Inferior parietal cortex (tissue), 1 donor: ENCODE results near the gene SAMD4A.
"Not testable (repeated sequence)": the region's sequence is repeated elsewhere in the genome, so short reads cannot be mapped to it uniquely, and the experiment has no call there.

Experiments
- DNase-seq: peaks from one replicate; pipeline ENCODE4 v3.0.0-alpha.2; 2016; ENCODE audit errors: extremely low spot score

Gene SAMD4A

GRCh38 chr14:54597795-54598443 is 31.0 kb downstream of the SAMD4A start:
- DNase-seq, result no peak

DNA sequence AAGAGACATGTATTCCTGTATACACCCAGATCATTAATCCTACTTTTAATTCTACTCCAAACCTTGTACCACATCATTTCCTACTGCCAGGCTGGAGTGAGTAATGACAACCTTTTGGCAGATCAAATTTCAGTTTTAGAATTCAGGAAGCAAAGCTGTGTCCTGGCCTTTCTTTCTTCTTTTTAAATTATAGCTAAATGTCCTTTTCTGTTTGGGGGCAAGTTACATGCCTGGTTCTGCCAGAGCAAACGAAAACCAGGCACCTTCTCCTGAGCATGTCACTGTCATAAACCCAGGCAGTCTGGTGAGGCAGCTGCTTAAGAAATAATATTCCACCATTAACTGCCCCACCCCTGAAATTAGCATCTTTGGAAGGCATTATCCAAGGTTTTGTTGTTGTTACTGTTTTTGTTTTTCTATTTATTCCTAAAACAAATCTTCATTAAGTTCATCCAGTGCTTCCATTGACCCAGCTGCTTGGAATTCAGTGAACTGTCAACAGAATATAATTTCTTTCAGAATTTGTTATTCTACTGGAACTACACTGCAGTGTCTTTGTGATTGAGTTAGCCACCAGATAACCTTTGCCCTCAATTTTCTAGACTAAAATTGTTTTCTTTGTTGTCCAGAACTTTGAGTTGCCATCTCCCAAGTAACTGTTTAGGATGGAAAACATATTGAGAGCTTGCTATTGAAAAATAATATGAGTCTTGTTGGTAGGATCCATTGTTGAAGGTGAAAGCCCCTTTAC is 33.2 kb downstream of the SAMD4A start:
- DNase-seq, result no peak

- no peak for DNase-seq
Measured at GRCh38 chr14:54600717-54601109, 33.8 kb downstream of the SAMD4A start.

DNA sequence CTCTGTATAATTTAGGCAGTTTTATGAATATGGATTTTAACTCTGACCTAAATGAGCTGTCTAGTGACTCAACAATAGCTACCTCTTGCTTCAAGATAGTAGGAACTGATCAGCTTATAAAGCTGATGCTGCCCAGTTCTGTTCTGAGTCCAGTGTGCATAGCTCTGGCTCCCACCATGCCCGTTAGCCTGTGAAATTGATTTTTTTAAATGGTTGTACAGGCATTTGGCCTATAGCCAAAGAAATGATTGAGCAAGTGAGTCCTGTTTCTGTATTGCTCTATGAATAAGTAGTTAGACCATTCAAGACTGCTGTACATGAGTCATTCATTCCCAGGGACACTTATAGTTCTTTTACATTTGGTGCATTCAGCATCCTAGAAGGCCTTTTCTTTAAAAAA is 36.4 kb downstream of the SAMD4A start:
- DNase-seq, result no peak

GRCh38 chr14:54606178-54606577 is 39.2 kb downstream of the SAMD4A start:
- no peak for DNase-seq

GRCh38 chr14:54606631-54607133 is 39.8 kb downstream of the SAMD4A start:
- no peak for DNase-seq

GRCh38 chr14:54609576-54609975 is 42.6 kb downstream of the SAMD4A start:
- no peak for DNase-seq

DNA sequence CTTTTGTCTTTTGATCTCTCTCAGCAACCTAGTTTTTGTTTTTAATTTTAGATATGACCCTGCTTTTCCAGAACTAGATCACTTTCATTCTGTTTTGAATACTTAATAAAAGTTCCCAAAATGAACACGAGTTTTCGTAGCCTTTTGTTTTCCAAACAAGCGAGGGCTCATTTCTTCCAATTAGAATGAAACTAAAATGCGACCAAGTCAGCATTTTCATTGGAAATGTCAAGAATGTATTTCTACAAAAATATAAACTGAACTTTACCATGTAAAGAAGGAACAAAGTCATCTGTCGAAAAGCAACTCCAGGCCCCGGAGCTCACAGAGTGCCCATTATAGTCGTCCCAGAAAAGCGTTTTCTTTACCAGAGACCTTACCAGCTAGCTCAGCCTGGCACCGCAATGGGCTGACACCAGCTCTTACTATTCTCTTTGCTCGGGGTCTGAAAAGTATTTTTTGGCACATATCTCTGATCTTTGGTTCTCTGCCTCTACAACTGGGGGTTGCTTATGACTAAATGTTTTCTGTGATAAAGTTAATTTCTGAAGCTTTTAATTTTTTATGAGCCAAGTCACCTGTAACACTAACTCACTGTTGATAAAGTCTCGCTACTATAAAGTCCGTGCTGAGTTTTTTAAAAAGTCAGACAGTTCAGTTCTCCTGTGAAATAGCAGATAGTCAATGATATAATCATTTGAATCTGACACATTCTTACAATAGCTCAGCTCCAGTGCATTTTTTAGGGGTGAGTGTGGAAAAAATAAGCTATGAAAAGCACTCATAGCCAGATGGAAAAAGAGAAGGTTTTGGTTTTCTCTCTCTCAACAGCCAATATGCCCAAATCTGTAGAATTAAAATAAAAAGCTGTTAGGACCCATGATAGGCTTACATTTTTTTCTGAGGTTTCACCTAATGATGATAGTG is 43.4 kb downstream of the SAMD4A start:
- no peak for DNase-seq

GRCh38 chr14:54614296-54614695 is 47.4 kb downstream of the SAMD4A start:
- DNase-seq, result no peak

DNA sequence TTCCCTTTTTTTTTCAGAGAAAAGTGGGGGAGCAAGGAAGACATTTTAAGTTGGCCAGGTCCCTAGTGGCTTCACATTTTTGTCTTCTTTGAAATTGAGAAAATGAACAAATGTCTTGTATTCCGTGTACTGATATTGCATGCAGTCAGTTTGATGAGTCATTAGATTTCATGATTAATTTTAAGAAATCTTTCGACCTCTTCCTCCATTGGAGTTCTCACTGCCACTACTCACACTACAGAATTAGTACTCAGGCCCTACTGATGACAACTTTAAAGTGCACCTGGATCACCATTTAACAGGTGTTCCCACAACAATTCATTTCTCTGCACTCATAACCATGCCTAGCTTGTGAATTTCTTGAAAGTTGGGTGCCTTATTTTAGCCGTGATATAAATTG is 50.5 kb downstream of the SAMD4A start:
- DNase-seq, result no peak

- DNase-seq, result no peak
Measured at GRCh38 chr14:54621686-54622085, 54.8 kb downstream of the SAMD4A start.

- DNase-seq, result no peak
Measured at GRCh38 chr14:54622192-54622958, 55.4 kb downstream of the SAMD4A start.

GRCh38 chr14:54623279-54624004 is 56.5 kb downstream of the SAMD4A start:
- no peak for DNase-seq

DNA sequence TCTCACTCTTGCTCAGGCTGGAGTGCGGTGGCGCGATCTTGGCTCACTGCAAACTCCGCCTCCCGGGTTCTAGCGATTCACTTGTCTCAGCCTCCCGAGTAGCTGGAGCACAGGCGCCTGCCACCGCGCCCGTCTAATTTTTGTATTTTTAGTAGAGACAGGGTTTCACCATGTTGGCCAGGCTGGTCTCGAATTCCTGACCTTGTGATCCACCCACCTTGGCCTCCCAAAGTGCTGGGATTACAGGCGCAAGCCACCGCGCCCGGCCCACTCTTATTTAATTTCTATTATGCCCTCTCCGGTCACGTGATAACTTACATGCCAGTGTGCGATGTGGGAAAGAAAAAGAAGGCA is 57.1 kb downstream of the SAMD4A start:
- not testable (repeated sequence) for DNase-seq

DNA sequence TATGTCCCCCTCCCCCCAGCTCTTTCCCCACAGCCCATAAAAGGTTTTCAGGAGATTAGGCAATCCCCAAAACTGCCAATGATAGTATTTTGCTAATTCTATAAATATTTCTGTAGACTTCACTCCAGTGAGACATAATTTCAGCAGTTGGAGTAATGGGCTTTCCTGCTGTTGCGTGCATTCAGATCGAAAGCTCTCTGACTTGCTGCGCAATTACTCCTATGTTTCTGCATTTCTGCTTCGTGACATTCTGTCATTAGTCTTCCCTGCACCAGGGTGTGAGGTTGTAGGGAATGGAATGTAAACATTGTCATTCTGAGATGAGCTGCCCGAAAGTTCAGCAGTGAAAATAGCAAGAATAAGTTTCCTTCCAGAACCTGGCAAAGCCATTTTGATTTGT is 58.2 kb downstream of the SAMD4A start:
- no peak for DNase-seq

GRCh38 chr14:54627219-54627539 is 60.3 kb downstream of the SAMD4A start:
- DNase-seq, result no peak

DNA sequence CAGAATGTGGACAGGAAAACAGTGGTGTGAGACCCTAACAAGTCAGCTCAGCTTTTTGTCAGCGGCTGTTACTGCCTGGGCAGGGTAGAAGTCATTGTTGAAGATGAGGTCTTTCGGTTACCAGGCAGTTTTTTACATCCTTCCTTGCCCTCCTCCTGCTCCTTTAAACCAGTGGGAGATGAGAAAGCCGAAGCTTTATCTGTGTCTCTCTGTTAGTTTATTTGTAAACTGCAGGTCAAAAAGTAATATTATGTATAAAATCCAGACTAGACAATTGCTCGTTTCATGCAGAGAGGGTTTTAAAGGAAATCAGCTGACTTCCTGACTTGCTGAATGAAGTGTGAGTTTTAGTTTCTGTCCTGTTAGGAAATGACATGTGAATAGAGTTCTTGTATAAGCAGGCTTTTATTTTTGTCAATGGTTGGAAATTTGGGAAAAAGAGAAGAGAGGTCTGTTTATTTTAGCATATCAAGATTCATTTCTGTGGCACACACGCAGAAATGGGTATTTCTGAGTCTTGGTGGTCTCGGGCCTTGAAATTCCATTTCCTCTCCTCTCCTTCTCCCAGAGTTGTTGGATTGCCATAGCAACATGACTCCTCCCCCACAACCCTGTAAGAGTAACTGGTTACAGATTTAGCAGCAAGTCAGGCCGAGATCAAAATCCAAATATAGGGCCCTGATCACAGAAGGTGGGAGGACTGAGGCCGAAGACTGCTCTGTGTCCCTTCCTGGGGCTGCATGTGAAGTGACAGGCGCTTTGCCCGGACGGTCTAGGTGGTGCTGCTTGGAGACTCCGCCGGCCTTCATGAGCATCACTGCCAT is 60.8 kb downstream of the SAMD4A start:
- DNase-seq, result peak; percentile 58

GRCh38 chr14:54629183-54629582 is 62.3 kb downstream of the SAMD4A start:
- no peak for DNase-seq

GRCh38 chr14:54629635-54630360 is 62.9 kb downstream of the SAMD4A start:
- no peak for DNase-seq
